ENCODE results near the gene ZNF76. TPM values are rescaled to one million over a fixed set of nuclear protein-coding genes. Genes with fewer than 3 reads are reported as not detected.

The ZNF76 gene
- polyA plus RNA-seq, 1 donor: 35.7 TPM

GRCh38 chr6:35287671-35288396 lies 28.3 kb downstream of the ZNF76 start:
- H3K36me3 ChIP-seq (ENCODE audit: control insufficient read depth, insufficient read depth, low read length): peaks cover 83% of the 10 kb centered on the region
- no peak overlapping the region for H3K27ac ChIP-seq (ENCODE audit: low read length)
- no peaks in the 10 kb centered on the region for H3K27me3 ChIP-seq (ENCODE audit: control insufficient read depth, insufficient read depth, low read length)
- DNase-seq: no peak
- H3K4me1 ChIP-seq (ENCODE audit: control insufficient read depth, insufficient read depth, low read length): no peaks in the 10 kb centered on the region
- H3K4me3 ChIP-seq (ENCODE audit: low read length): no peak overlapping the region
- no peaks in the 10 kb centered on the region for H3K9me3 ChIP-seq (ENCODE audit: control insufficient read depth, low read depth, low read length)
- no CpG with 5 or more reads among the region's 12 CpGs for WGBS (ENCODE audit: insufficient coverage, low lambda C conversion rate)

DNA sequence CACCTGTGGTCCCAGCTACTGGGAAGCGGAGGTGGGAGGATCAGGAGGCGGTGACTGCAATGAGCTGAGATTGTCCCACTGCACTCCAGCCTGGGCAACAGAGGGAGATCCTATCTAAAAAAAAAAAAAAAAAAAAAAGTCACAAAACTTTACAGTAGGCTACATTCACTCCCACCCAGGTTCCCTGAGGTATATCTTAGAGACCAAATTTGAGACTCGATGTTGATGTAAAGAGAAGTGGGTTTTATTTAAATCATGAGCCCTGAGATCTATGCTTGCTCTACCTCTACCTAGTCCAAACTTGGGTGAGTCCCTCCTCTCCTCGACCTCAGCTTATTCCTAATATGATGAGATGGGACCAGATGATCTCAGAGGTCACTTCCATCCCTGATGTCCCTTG lies 29.3 kb downstream of the ZNF76 start:
- H3K4me3 ChIP-seq (ENCODE audit: low read length): no peak overlapping the region
- no peak overlapping the region for H3K27ac ChIP-seq (ENCODE audit: low read length)
- H3K9me3 ChIP-seq (ENCODE audit: control insufficient read depth, low read depth, low read length): no peaks in the 10 kb centered on the region
- no peak for DNase-seq
- no peaks in the 10 kb centered on the region for H3K27me3 ChIP-seq (ENCODE audit: control insufficient read depth, insufficient read depth, low read length)
- WGBS (ENCODE audit: insufficient coverage, low lambda C conversion rate): no CpG with 5 or more reads among the region's 4 CpGs
- H3K36me3 ChIP-seq (ENCODE audit: control insufficient read depth, insufficient read depth, low read length): peaks cover 83% of the 10 kb centered on the region
- no peaks in the 10 kb centered on the region for H3K4me1 ChIP-seq (ENCODE audit: control insufficient read depth, insufficient read depth, low read length)

DNA sequence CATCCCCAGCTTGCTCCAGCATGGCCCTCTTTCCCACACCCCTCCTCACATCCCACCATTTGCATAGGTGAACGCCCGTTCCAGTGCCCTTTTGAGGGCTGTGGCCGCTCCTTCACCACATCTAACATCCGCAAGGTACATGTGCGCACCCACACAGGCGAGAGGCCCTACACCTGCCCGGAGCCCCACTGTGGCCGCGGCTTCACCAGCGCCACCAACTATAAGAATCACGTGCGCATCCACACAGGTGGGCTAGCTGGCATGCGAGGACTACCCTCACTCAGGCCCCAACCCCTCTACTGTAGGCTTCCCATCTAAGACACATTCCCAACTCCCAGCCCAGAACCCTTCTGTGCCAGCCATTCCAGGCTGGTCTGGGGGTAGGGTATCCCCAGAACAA lies 32.0 kb downstream of the ZNF76 start:
- Histone ChIP-seq H3K36me3 (ENCODE audit: control insufficient read depth, insufficient read depth, low read length) (peaks cover 91% of the 10 kb centered on the region), H3K9me3 (ENCODE audit: control insufficient read depth, low read depth, low read length) (no peaks in the 10 kb centered on the region), H3K4me3 (ENCODE audit: low read length) (no peak overlapping the region), H3K27ac (ENCODE audit: low read length) (no peak overlapping the region), H3K4me1 (ENCODE audit: control insufficient read depth, insufficient read depth, low read length) (no peaks in the 10 kb centered on the region), H3K27me3 (ENCODE audit: control insufficient read depth, insufficient read depth, low read length) (no peaks in the 10 kb centered on the region)
- no CpG with 5 or more reads among the region's 13 CpGs for WGBS (ENCODE audit: insufficient coverage, low lambda C conversion rate)
- DNase-seq: no peak

DNA sequence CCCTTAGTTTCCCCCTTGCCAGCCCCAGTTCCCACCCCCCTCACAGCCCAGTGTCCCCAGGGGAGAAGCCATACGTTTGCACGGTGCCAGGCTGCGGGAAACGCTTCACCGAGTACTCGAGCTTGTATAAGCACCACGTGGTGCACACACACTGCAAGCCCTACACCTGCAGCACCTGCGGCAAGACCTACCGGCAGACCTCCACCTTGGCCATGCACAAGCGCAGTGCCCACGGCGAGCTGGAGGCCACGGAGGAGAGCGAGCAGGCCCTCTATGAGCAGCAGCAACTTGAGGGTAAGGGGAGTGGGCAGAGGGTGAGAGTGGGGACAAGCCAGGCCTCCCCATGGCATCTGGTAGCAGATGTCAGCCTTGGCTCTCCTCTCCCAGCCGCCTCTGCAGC lies 33.0 kb downstream of the ZNF76 start:
- Histone ChIP-seq H3K4me3 (ENCODE audit: low read length) (no peak overlapping the region), H3K27me3 (ENCODE audit: control insufficient read depth, insufficient read depth, low read length) (no peaks in the 10 kb centered on the region), H3K36me3 (ENCODE audit: control insufficient read depth, insufficient read depth, low read length) (peaks cover 85% of the 10 kb centered on the region), H3K4me1 (ENCODE audit: control insufficient read depth, insufficient read depth, low read length) (peaks cover 5% of the 10 kb centered on the region), H3K9me3 (ENCODE audit: control insufficient read depth, low read depth, low read length) (no peaks in the 10 kb centered on the region), H3K27ac (ENCODE audit: low read length) (no peak overlapping the region)
- WGBS (ENCODE audit: insufficient coverage, low lambda C conversion rate): no CpG with 5 or more reads among the region's 15 CpGs
- DNase-seq: no peak

DNA sequence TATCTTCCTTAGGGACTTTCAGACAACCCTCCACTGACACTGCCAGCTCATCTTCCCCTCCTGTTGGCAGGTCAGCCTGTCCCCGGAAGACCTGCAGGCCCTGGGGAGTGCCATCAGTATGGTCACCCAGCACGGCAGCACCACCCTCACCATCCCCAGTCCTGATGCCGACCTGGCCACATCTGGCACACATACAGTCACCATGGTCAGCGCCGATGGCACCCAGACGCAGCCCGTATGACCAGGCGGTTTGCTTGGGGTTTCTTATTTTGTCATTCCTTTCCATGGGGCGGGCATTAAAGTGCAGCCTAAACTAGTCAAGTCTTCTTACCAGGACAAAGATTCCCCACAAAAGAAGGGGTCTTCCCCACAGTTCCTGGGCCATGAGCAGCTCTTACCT lies 34.1 kb downstream of the ZNF76 start:
- Histone ChIP-seq H3K27me3 (ENCODE audit: control insufficient read depth, insufficient read depth, low read length) (no peaks in the 10 kb centered on the region), H3K27ac (ENCODE audit: low read length) (no peak overlapping the region), H3K9me3 (ENCODE audit: control insufficient read depth, low read depth, low read length) (no peaks in the 10 kb centered on the region), H3K4me3 (ENCODE audit: low read length) (no peak overlapping the region), H3K36me3 (ENCODE audit: control insufficient read depth, insufficient read depth, low read length) (peaks cover 76% of the 10 kb centered on the region), H3K4me1 (ENCODE audit: control insufficient read depth, insufficient read depth, low read length) (peaks cover 15% of the 10 kb centered on the region)
- DNase-seq: no peak
- no CpG with 5 or more reads among the region's 9 CpGs for WGBS (ENCODE audit: insufficient coverage, low lambda C conversion rate)

DNA sequence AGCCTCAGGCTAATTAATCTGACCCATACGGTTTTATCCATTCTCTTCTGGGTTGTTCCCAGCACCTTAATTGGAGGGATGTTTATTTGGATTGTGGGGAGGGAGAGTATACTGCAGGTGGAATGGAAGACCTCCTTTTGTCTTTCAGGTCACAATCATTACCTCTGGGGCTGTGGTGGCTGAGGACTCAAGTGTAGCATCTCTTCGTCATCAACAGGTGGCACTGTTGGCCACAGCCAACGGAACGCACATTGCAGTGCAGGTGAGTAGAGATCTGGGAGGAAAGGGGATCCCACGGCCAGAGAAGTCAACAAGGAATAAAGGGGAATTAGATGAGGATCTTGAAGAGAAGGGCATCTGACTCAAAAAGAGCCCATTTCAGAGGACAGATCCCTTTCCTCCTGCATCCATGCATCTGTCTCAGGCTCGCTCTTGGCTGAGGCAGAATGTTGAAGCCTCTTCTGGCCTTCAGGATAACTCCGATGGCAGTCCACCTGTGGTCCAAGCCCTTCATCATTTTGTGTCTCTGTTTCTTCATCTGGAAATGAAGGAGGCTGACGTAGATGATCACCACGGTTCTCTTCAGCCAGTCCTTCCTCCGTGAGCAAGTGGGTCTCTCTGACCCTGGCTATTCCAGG lies 34.9 kb downstream of the ZNF76 start:
- peaks cover 70% of the 10 kb centered on the region for H3K36me3 ChIP-seq (ENCODE audit: control insufficient read depth, insufficient read depth, low read length)
- no peaks in the 10 kb centered on the region for H3K9me3 ChIP-seq (ENCODE audit: control insufficient read depth, low read depth, low read length)
- H3K4me3 ChIP-seq (ENCODE audit: low read length): no peak overlapping the region
- H3K4me1 ChIP-seq (ENCODE audit: control insufficient read depth, insufficient read depth, low read length): peaks cover 18% of the 10 kb centered on the region
- DNase-seq: peak in 1 of 2 donors; percentile 45
- 10% methylated on average over 3 of the region's 10 CpGs for WGBS (ENCODE audit: insufficient coverage, low lambda C conversion rate)
- H3K27ac ChIP-seq (ENCODE audit: low read length): no peak overlapping the region
- no peaks in the 10 kb centered on the region for H3K27me3 ChIP-seq (ENCODE audit: control insufficient read depth, insufficient read depth, low read length)

- peaks cover 64% of the 10 kb centered on the region for H3K36me3 ChIP-seq (ENCODE audit: control insufficient read depth, insufficient read depth, low read length)
Observed at GRCh38 chr6:35295036-35295435, 35.5 kb downstream of the ZNF76 start.

DNA sequence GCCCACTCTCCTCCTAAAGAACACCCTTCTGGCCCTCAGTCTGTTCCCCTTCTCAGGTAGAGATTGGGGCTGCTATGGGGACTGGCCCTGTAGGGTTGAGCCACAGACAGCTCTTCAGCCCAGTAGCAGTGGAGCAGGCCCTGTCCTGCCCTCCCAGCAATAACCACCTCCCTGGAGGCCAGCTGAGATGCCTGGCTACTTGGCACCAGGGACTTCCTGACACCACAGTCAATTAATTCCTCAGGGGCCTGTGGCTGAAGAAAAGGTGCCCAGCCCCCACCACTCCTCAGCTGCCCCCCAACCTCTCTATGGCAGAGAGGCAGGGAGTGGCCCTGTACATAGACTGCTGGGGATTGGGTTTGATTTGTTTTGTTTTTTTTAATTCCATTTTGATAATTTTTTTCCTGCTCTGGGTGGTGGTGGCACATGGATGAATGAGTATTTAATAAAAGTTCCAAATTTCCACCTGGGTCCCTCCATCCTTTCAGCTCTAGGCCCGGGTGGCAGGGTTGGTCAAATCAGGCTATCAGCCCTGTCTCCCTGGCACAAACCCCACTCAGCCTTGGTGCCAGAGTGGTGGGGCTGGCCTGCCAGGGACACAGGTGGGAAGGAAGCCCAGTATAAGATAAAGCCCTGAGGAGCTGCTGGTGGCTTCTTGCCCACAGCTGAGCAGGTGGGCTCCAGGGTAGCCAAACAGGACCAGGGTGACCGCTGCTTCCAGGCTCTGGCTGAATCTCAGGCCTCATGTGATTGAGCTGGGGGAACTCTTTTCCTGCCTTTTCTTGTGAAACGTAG lies 36.2 kb downstream of the ZNF76 start:
- Histone ChIP-seq H3K4me1 (ENCODE audit: control insufficient read depth, insufficient read depth, low read length) (peaks cover 25% of the 10 kb centered on the region), H3K9me3 (ENCODE audit: control insufficient read depth, low read depth, low read length) (no peaks in the 10 kb centered on the region), H3K4me3 (ENCODE audit: low read length) (no peak overlapping the region), H3K36me3 (ENCODE audit: control insufficient read depth, insufficient read depth, low read length) (peaks cover 57% of the 10 kb centered on the region), H3K27me3 (ENCODE audit: control insufficient read depth, insufficient read depth, low read length) (no peaks in the 10 kb centered on the region), H3K27ac (ENCODE audit: low read length) (no peak overlapping the region)
- no peak for DNase-seq
- no CpG with 5 or more reads among the region's 3 CpGs for WGBS (ENCODE audit: insufficient coverage, low lambda C conversion rate)

More at GRCh38 chr6:35295036-35295435, 35.5 kb downstream of the ZNF76 start:
- Histone ChIP-seq H3K27me3 (ENCODE audit: control insufficient read depth, insufficient read depth, low read length) (no peaks in the 10 kb centered on the region), H3K4me1 (ENCODE audit: control insufficient read depth, insufficient read depth, low read length) (peaks cover 24% of the 10 kb centered on the region), H3K9me3 (ENCODE audit: control insufficient read depth, low read depth, low read length) (no peaks in the 10 kb centered on the region), H3K27ac (ENCODE audit: low read length) (no peak overlapping the region), H3K4me3 (ENCODE audit: low read length) (no peak overlapping the region)
- WGBS (ENCODE audit: insufficient coverage, low lambda C conversion rate): no CpG with 5 or more reads among the region's 2 CpGs
- no peak for DNase-seq

GRCh38 chr6:35296931-35297600 lies 37.5 kb downstream of the ZNF76 start:
- Histone ChIP-seq H3K36me3 (ENCODE audit: control insufficient read depth, insufficient read depth, low read length) (peaks cover 44% of the 10 kb centered on the region), H3K27ac (ENCODE audit: low read length) (no peak overlapping the region), H3K9me3 (ENCODE audit: control insufficient read depth, low read depth, low read length) (no peaks in the 10 kb centered on the region), H3K4me1 (ENCODE audit: control insufficient read depth, insufficient read depth, low read length) (peaks cover 25% of the 10 kb centered on the region), H3K4me3 (ENCODE audit: low read length) (no peak overlapping the region), H3K27me3 (ENCODE audit: control insufficient read depth, insufficient read depth, low read length) (no peaks in the 10 kb centered on the region)
- no CpG with 5 or more reads among the region's 6 CpGs for WGBS (ENCODE audit: insufficient coverage, low lambda C conversion rate)
- DNase-seq: no peak
